Vagina (tissue), 2 donors: Measurements from ENCODE around the gene C1QTNF6.

Source experiments
- CTCF ChIP-seq, 3 experiments: fragments of 450-650 bp in 2 of 3; fragments of 200-600 bp in 1 of 3; sonication (generic) in 1 of 3; IDR thresholded peaks; one replicate each; pipeline ENCODE4 v1.5.1; 2017 to 2019; ENCODE audit warnings: antibody characterized with exemption in 3 of 3, mild to moderate bottlenecking in 2 of 3, moderate library complexity in 2 of 3
- POLR2AphosphoS5 ChIP-seq, 2 donors: sonication (generic); formaldehyde crosslinking; IDR thresholded peaks; one replicate each; pipeline ENCODE4 v1.9.0; 2017; ENCODE audit warnings: antibody characterized with exemption in 2 of 2, mild to moderate bottlenecking in 2 of 2, low read depth in 1 of 2; ENCODE audit not compliant: insufficient read depth in 1 of 2

GRCh38 chr22:37219533-37219932 is 31.5 kb upstream of the C1QTNF6 start:
- TF ChIP-seq POLR2AphosphoS5 (IDR thresholded peaks at IDR 0.05; ENCODE audit: insufficient read depth in 1 of 2, low read depth in 1 of 2) (no peak), CTCF (IDR thresholded peaks at IDR 0.05) (no peak)
